MV-4-11 (cell line): ENCODE data around the gene PLIN1.

ENCODE experiments used
- DNase-seq: peaks from one replicate; lab custom pipeline; 2025; lab: John Stamatoyannopoulos, UW

PLIN1 gene

DNA sequence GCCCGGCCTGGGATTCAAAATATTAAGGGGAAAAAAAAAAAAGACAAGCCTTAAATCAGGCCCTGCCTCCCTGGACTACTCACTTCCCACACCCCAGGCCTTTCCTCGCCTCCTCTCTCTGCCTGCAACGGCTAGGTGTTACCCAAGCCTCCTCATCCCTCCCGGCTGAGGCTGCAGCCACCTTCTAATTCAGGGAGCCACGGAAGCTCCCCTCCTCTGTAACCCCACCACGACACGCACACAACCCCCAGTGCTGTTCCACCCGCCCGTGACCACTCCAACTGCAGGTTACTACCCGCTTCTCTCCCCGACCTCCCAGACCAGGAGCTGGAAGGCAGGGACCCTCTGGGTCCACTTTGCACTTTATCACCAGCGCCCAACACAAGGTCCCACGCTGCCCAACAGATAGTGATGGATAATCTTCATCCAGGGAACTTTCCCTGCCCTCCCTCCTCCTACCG lies 24.8 kb downstream of the PLIN1 start:
- no peak for DNase-seq

DNA sequence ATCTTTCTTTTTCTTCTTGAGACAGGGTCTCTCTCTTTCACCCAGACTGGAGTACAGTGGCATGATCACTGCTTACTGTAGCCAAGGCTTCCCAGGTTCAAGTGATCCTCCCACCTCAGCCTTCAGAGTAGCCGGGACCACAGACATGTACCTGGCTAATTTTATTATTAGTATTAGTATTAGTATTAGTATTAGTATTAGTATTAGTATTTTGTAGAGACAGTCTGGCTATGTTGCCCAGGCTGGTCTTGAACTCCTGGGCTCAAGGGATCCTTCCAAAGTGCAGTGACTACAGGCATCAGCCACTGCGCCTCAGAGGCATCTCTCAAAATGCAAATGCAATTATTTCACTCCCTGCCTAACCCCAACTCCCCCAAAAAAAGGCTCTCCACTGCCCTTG lies 25.6 kb downstream of the PLIN1 start:
- no peak for DNase-seq

DNA sequence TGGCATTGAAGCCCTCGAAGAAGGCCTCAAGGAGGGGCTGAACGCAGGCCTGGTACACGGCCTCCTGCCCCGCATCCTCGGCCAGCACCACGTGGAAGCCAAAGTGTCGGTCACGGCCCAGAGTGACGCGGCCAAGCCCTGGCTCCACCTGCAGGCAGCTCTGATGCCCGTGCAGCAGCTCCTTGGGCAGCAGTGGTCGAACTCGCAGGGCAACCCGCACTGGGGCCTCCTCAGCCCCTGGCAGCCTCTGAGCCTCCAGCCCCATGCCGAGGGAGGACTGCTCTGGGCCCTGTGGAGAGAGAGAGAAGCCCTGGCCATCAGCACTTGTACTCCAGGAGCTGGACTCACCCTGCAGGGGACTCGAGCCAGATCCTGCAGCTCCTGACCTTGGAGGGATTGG lies 26.5 kb downstream of the PLIN1 start:
- DNase-seq, result no peak

DNA sequence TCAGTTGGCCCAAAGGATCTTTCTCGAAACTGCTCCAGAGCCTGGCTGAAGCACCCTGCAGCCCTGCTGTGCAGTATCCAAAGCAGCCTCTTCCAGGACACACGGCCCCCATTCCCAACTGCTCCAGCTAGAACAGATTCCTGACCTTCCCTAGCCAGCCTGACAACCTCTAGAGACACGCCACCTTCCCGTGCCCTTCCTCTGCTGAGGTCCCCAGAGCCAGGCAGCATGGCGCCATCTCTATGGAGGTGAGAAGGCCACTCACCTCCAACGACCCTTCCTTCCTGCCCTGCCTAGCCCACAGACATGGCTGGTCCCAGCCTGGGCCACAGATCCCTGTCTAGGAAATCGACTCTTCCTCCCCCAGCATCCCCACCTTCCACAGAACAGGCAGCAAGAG lies 27.0 kb downstream of the PLIN1 start:
- DNase-seq, result no peak

DNA sequence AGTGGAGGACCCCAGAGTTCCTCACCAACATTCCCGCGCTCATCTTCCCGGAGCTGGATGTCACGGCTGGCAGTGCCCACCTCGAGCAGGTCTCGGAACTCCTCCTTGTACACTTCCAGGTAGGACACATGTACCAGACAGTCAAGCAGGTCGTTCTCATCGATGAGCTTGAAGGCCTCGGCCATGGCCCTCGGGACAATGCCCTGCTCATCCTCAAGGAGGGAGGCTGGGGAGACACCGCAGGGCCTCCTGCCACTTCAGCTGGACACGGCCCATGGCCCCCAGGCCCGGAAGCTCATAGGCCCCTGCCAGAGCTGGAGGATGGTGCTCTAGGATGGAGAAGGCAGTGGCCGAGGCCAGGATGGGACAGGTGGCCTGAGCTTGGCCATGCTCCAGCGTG lies 29.5 kb downstream of the PLIN1 start:
- DNase-seq, result no peak

DNA sequence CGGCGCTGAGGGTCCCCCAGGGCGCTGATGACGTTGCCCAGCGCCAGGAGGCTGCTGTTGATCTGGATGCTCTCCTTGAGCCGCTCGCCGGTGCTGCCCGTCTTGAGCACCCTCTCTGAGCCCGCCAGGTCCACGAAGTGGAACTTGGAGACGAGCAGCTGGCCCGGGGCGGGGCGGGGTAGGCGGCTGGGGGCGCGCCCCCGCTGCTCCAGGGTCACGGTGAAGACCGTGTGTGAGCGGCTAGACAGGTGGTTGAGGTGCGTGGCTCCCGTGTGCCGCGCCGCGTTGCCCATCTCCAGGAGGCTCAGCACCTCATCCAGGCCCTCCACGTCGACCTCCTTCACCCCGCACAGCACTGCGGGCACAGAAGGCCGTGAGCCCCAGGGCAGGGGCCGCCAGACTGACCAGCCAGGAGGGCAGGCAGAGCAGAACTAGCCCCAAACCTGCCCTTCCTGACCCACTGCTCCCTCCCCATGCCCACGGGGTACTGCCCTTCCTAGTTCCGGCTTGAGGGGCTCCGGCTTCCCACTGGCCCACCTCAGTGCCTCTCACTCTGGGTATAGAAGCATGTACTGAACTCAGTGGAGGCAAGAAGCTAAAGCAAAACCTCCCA lies 30.0 kb downstream of the PLIN1 start:
- DNase-seq, result no peak

DNA sequence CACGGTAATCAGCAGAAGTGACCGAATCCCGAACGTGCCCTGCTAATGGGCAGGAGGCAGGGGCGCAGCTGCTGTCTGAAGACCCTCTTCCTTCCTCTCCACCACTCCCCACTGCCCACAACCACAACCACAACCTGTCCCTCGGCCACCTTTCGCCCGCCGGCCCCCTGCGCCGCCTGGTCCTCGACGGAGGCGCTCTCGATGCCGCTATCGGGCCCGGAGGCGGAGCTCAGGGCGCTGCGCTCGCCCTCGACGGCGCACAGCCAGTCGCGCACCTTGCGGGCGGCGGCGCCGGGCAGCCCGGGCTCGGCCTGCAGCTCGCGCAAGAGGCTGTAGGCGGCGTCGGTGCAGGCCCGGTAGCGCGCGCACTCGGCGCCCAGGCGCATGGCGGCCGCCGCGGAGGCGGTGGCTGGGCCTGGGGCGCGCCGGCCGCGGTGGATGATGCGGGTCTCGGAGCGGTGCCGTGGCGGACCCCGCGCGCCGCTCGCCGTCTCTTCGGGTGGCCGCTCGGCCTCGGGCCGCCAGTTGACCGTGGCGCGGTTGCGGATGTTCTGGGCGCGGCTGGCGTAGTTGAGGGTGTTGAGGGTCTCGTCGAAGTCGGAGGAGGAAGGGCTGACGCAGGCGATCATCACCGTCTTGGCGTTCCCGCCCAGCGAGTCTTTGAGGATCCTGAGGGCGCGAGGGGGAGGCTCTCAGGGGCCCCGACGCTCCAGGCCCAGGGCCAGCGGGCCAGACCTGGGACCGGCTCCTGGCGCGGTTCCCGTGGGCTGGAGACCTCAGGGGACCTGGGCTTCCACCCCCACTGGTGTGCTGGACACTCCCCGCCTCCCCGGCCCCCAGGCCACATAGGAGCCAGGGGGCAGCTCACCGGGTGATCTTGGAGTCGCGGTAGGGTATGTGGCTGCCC lies 30.8 kb downstream of the PLIN1 start:
- no peak for DNase-seq

DNA sequence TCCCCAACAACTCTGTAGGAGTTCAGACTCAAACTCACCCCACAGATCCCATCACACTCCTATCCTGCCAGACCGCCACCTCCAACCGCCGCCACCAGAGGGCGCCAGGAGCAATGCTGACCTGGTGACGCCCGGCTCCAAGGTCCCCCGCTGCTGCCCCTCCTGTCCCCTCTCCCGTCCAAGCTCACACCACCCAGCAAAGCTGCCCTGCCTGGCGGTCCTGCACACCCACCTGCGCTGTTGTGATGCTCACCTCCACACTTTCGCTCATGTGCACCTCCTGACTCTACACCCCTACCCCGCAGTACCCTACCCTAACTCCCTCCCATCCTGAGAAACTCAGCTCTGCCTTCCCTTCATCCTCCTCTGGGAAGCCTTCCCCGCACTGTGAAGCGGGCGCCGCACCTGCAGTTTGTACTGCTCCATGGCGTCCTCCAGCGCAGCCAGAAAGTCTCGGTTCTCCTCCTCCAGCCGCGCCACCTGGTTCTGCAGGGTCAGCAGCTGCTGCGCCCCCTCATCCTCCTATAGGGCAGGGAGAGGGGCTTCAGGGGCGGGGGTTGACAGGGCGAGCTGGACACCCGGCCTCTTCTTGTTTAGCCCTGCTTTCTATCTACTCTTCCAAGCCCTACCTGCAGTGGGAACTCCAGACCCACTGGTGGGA lies 31.8 kb downstream of the PLIN1 start:
- no peak for DNase-seq

DNA sequence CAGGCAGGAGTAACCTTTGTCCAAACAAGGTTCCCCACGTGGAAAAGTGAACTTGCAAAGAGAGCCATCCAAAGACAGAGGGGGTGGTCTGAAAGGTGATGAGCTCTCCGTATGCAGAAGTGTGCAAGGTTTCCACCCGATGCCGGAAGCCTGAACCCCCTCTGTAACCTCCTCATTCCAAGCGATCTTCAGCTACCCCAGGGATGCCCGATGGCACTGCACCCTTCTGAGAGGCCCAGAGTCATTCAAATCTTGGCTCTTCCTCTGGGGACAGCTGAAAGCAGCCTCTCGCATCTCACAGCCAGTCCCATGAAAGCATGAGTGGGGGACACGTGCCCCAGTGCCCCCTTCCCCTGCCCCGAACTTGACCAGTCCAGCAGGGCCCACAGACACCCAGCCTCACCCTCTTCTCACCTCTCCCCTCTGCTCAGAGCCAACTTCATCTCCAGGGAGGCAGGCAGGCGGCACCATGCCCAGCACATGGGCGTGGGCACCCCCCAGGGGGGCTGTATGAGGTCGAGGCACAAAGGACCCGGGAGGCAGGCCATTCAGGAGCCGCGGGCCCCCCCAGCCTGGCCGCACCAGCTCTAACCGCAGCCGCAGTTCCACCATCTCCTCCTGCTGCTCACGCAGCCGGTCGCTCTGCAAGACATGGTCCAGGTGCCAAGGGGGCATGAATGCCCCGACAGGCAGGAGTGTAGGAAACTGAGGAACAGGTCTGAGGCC lies 32.6 kb downstream of the PLIN1 start:
- DNase-seq, result no peak

DNA sequence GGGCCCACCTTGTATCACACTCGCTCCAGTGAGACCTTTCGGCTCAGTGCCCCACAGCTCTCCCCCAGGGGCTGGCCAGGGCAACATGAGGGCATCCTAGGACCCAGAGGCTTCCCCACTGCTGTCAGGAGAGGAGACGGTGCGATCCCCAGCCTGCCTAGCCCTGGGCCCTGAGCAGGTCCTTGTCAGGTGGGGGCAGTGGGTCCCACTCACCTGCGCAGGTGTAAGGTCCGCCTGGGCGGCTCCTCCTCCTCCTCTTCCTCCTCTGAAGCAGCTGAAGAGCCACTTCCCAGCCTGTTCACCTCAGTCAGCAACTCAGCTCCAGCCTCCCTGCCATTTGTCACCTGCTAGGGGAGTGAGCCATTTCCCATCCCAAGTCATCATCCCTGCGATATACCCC lies 33.5 kb downstream of the PLIN1 start:
- no peak for DNase-seq

DNA sequence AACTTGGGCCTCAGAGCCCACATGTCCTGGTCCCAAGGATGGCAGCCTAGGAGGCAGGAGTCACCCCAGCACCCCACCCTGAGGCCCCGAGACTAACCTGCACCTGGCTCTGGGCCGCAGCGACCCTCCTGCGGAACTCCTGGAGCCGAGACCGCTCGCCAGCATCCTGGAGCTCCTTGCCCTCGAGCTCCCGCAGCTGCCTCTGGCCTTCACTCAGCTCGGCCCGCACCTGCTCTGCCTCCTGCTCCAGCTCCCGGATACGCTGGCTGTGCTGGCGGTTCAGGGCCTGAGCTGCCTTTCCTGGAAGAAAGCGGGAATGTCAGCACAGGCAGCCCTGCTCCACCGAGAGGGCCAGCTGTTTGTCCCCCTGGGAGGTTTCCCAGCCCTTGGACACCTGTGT lies 37.1 kb downstream of the PLIN1 start:
- no peak for DNase-seq

DNA sequence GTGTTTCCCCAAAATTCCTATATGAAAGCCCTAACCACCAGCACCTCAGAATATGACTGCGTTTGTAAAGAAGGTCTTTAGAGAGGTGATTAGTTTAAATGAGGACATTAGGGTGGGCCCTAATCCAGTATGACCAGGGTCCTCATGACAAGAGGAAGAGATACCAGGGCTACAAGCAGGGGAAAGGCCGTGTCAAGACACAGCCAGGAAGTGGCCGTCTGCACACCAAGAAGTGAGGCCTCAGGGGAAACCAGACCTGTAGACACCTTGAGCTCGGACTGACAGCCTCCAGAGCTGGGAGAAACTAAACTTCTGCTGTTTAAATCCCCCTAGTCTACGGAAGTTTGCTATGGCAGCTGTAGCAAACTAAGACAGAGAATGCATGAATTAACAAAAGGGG lies 38.1 kb downstream of the PLIN1 start:
- no peak for DNase-seq

DNA sequence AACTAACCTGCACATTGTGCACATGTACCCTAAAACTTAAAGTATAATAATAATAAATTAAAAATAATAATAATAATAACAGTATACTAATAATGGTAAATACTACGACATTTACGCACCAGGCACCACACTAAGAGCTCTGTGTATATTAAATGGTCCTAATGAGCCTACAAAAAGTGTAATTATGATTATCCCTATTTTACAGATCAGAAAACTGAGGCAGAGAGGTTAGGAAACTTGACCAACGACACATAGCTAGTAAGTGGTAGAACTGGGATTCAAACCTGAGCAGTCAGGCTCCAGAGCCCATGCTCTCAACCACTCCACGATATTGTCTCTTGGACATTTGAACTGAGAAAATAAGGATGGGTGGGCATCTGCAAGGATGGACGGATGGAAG lies 38.9 kb downstream of the PLIN1 start:
- no peak for DNase-seq

DNA sequence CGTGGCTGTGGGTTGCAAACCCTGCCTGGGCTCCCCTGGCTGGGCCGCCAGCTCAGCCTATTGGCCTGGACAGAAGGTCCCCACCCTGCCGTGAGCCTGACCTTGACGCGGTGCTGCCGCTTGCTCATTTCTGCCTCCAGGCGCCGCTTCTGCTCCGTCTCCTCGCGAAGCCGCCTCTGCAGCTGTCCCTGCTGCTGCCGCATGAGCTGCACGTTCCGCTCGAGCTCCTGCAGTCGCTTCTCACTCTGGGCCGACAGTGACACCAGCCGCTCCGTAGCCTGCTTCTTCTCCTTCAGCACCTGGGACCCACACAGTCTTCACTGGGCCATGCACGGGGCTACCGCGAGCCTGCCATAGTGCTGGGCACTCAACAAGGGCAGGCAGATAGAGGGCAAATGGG lies 45.6 kb downstream of the PLIN1 start:
- no peak for DNase-seq

DNA sequence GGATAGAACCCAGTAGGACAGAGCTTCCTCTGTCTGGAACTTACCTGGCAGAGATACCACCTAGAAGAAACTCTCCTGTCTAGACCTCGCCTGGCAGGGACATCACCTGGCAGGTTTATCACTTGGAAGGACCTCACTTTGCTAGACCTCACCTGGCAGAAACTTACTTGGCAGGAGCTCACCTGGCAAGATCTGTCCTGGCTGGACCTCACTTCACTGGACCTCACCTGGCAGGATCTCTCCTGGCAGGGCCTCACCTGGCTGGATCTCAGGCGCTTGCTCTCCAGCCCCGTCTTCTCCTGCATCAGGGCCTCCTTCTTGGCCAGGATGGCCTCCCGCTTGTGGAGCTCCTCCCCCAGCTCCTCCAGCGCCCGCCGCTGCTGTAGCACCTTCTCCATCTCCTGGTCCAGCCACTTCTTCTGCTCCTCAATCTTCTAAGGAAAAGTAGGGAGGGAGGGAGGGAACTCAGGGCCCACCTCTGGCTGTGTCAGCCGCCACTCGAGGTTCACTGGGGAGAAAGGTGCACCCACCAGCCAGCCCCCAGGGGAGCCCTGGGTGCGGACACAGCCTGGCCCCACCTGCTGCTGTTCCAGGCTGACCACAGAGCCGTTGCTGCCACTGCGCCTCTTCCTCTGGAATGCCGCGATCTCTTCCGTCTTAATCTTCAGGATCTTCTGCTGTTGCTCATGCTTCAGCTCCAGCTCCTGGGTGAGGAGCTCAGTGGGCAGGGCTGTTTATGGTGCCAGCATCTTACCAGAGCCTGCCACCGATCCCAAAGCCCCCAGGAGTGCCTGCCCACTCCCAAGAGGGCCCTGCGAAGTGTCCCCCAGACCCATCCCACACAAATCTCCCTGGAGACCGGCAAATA lies 46.4 kb downstream of the PLIN1 start:
- no peak for DNase-seq

DNA sequence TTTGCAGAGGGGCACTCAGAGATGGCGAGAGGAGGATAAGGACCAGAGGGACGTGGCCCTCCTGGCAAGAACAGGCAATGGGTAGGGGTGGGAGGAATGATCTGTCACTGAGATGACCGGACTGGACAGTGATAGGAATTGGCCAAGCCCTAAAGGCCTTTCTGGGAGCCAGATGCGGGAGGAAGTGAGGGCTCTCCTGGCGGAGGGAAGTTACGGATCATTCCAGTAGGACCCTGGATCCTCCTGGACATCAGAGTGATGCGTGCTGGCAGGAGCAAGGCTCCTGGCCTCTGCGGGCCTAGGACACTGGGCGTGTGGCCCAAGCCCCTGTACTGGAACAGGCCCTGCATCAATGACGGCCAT lies 47.3 kb downstream of the PLIN1 start:
- DNase-seq, result no peak

DNA sequence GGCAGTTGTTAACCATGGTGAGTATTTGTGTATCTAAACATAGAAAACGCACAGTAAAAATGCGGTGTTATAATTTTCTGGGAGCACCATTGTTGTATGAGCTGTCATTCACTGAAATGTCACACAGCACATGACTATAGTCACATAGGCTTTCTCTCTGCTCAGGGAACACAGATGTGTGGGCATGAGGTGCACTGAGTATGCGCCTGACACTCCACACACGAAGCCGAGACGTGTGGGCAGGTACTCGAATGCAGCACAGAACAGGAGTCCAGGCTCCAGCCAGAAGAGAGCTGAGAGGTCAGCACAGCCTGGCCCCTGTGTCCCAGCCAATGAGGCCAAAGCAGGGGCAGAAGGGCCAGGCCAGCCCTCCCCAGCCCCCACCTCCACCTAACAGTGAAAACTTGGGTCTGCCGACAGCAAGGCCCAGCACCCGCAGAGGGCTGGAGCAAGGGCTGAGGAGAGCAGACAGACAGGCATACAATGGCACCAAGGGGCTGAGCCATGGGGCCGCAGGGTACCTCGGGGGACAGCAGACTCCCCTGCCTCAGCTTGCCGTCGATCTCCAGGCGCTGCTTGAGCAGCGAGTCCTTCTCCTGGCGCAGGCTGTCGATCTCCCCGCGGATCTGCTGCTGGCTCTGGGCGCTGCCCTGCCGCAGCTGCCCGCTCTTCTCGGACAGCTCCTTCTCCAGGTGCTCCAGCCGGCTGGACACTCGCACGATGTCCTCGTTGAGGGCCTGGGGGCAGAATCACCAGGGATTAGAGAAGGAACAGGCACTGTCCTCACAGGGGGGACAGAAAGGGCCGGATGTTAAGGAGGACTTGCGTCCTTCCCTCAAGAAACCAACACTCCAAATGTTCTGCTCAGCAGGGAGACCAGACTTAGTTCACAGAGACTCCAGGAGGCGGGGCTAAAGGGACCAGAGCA lies 47.9 kb downstream of the PLIN1 start:
- DNase-seq, result no peak

DNA sequence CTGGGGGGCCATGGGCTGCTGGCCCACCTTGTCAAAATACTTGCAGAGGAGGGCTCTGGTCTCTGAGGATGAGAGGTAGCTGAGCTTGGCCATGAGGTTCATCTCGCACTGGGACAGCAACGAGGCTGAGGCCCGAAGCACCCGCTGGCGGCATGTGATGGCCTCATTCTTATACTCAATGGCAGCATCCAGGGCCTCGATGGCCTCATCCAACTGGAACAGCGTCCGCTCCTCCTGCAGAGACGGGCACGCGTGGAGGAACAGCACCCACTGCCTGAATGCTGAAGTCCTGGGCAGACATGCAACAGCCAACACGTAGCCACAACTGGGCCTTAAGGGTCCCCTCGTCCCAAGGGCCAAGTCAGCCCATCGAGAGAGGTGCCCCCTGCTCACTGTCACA lies 48.9 kb downstream of the PLIN1 start:
- DNase-seq, result no peak

DNA sequence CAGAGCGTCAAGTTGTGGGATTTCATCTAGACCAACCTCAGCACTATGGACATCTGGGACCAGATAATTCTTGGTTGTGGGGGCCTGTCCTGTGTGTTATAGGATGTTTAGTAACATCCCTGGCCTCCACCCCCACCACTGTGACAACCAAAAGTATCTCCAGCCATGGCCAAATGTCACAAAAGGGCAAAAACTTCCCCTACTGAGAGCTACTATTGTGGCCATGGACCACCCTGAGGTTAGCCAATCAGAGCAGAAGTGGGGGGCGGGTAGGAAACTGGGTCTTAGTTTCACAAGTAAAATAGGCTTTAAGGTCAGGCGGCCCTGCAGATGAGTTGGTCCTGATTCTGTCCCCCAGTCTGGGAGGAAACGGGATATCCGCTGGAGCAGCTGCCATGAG lies 49.3 kb downstream of the PLIN1 start:
- no peak for DNase-seq
